HepG2 (cell line): ENCODE data around the gene STEAP3. TPM values are rescaled to one million over a fixed set of nuclear protein-coding genes. Genes with fewer than 3 reads are reported as not detected.

Experiments used
- ATAC-seq: fragments of 200-7000 bp; cut with Tn5 transposase; 3 replicates; pipeline ENCODE4 v1.9.1; 2020; ENCODE audit warnings: mild to moderate bottlenecking, moderate library complexity
- BruUV-seq: library from RNA; stranded (reverse); fragments of 400-500 nt; replicated peaks from 2 replicates; lab custom pipeline; 2021; lab: Mats Ljungman, UMichigan
- CTCF ChIA-PET: fragments of 300-600 bp; formaldehyde crosslinking; extraction: SDS; loops from one replicate; lab custom pipeline; 2021; ENCODE audit warnings: low total read pairs, inconsistent platforms, low intra/inter-chr PET ratio; lab: Yijun Ruan, JAX
- POLR2A ChIA-PET: fragments of 350-600 bp; sonication (Branson Sonifier 250); formaldehyde crosslinking; loops from one replicate; lab custom pipeline; 2020; ENCODE audit warnings: antibody characterized with exemption, inconsistent platforms; lab: Yijun Ruan, JAX
- DNase-seq: peaks from one replicate; pipeline ENCODE4 v3.0.0-alpha.2; 2015; ENCODE audit warnings: low spot score
- FAIRE-seq: peaks from 3 replicates; lab custom pipeline; 2011; peaks lifted over from hg19 to GRCh38; lab: Jason Lieb, UNC
- H2AFZ ChIP-seq: one replicate; pipeline ENCODE4 v1.6.1; 2011; ENCODE audit warnings: low read length, inconsistent platforms
- H3K27ac ChIP-seq: fragments of 300-600 bp; 3 replicates; pipeline ENCODE4 v1.8.0; 2011; ENCODE audit warnings: mixed run types, mild to moderate bottlenecking, mixed read lengths, low read length, inconsistent platforms; ENCODE audit not compliant: insufficient read depth; ENCODE audit errors: extremely low read length
- H3K27me3 ChIP-seq, 2 experiments: fragments of 200-600 bp in 1 of 2; 2 replicates in 1 of 2; 3 replicates in 1 of 2; pipeline versions ENCODE4 v1.6.0 to v1.8.0; 2011; ENCODE audit warnings: low read length in 2 of 2, mild to moderate bottlenecking in 2 of 2, moderate library complexity in 2 of 2, inconsistent platforms in 1 of 2; ENCODE audit not compliant: insufficient read depth in 2 of 2, control insufficient read depth in 1 of 2
- H3K36me3 ChIP-seq, 2 experiments: fragments of 200-600 bp in 1 of 2; replicated peaks in 1 of 2; 2 replicates in 1 of 2; 3 replicates in 1 of 2; pipeline versions ENCODE4 v1.5.1 to v1.8.0; 2011; ENCODE audit warnings: low read length in 2 of 2, inconsistent platforms in 1 of 2; ENCODE audit not compliant: insufficient read depth in 2 of 2, control insufficient read depth in 1 of 2
- H3K4me1 ChIP-seq: 2 replicates; pipeline ENCODE4 v1.5.1; 2012; ENCODE audit warnings: low read length, inconsistent platforms; ENCODE audit not compliant: insufficient read depth
- H3K4me2 ChIP-seq: 2 replicates; pipeline ENCODE4 v1.6.0; 2011; ENCODE audit warnings: low read depth, low read length, inconsistent platforms
- H3K4me3 ChIP-seq, 3 experiments: fragments of 200-600 bp in 1 of 3; sonication (generic), shearing (Covaris generic) in 1 of 3; replicated peaks in 1 of 3; 2 replicates each; pipeline ENCODE4 v1.5.1; 2011 to 2016; ENCODE audit warnings: low read length in 3 of 3, inconsistent platforms in 2 of 3, low read depth in 2 of 3, mild to moderate bottlenecking in 2 of 3, control low read depth in 1 of 3, mixed read lengths in 1 of 3; ENCODE audit not compliant: insufficient read depth in 1 of 3
- H3K79me2 ChIP-seq: one replicate; pipeline ENCODE4 v1.6.1; 2011; ENCODE audit warnings: low read length, inconsistent platforms; ENCODE audit not compliant: insufficient read depth
- H3K9ac ChIP-seq: 2 replicates; pipeline ENCODE4 v1.6.0; 2011; ENCODE audit warnings: mild to moderate bottlenecking, low read depth, low read length, inconsistent platforms; ENCODE audit not compliant: insufficient read depth
- H3K9me3 ChIP-seq: 2 replicates; pipeline ENCODE4 v1.5.1; 2012; ENCODE audit warnings: mild to moderate bottlenecking, low read length
- H4K20me1 ChIP-seq: 2 replicates; pipeline ENCODE4 v1.6.0; 2011; ENCODE audit warnings: inconsistent platforms, mild to moderate bottlenecking, low read length, moderate library complexity; ENCODE audit not compliant: insufficient read depth
- AFF4 ChIP-seq: sonication (generic); formaldehyde crosslinking; IDR thresholded peaks from 2 replicates; pipeline ENCODE4 v1.4.0; 2020; ENCODE audit warnings: missing genetic modification reagents
- ATF4 ChIP-seq, 2 experiments: fragments of 450-650 bp in 1 of 2; sonication (generic) in 1 of 2; formaldehyde crosslinking; IDR thresholded peaks; 2 replicates each; pipeline versions ENCODE4 v1.5.0 to v1.8.0; 2020 to 2022; ENCODE audit warnings: mild to moderate bottlenecking in 1 of 2, missing genetic modification reagents in 1 of 2
- CEBPB ChIP-seq: IDR thresholded peaks from 2 replicates; pipeline ENCODE4 v1.6.1; 2011; ENCODE audit warnings: low read depth, low read length, improper control_type of control experiment, borderline replicate concordance
- CEBPG ChIP-seq: IDR thresholded peaks from 2 replicates; pipeline ENCODE4 v1.6.1; 2016
- CHD2 ChIP-seq: IDR thresholded peaks from 2 replicates; pipeline ENCODE4 v1.6.1; 2011; ENCODE audit warnings: low read depth, low read length, improper control_type of control experiment
- CREB1 ChIP-seq, 2 experiments: fragments of 450-650 bp in 1 of 2; IDR thresholded peaks; 2 replicates each; pipeline ENCODE4 v1.6.1; 2016 to 2017; ENCODE audit warnings: control low read depth in 1 of 2, mild to moderate bottlenecking in 1 of 2, missing compliant biosample characterization in 1 of 2, missing genetic modification characterization in 1 of 2
- ELF3 ChIP-seq: IDR thresholded peaks from 2 replicates; pipeline ENCODE4 v1.6.1; 2016; ENCODE audit warnings: missing genetic modification reagents, missing compliant biosample characterization
- HNRNPUL1 ChIP-seq: fragments of 200-400 bp; formaldehyde crosslinking; IDR thresholded peaks from 2 replicates; pipeline ENCODE4 v1.6.1; 2017; ENCODE audit warnings: low read depth, mild to moderate bottlenecking, low read length, moderate library complexity
- LCORL ChIP-seq, 2 experiments: fragments of 450-650 bp in 1 of 2; sonication (generic) in 1 of 2; formaldehyde crosslinking in 1 of 2; IDR thresholded peaks; 2 replicates each; pipeline versions ENCODE4 v1.5.0 to v1.6.1; 2017 to 2020; ENCODE audit warnings: antibody characterized with exemption in 1 of 2, missing genetic modification reagents in 1 of 2
- SNRNP70 ChIP-seq: fragments of 200-400 bp; formaldehyde crosslinking; IDR thresholded peaks from 2 replicates; pipeline ENCODE4 v1.6.1; 2017; ENCODE audit warnings: mild to moderate bottlenecking, low read depth, low read length, moderate library complexity
- THAP9 ChIP-seq: sonication (generic); formaldehyde crosslinking; IDR thresholded peaks from 2 replicates; pipeline ENCODE4; 2020; ENCODE audit warnings: missing genetic modification reagents, mild to moderate bottlenecking, borderline replicate concordance
- ZBTB21 ChIP-seq: sonication (generic); formaldehyde crosslinking; IDR thresholded peaks from 2 replicates; pipeline ENCODE4 v1.4.0; 2020; ENCODE audit warnings: missing genetic modification reagents
- ZBTB44 ChIP-seq: sonication (generic); formaldehyde crosslinking; IDR thresholded peaks from 2 replicates; pipeline ENCODE4 v1.4.0; 2020; ENCODE audit warnings: missing genetic modification reagents
- ZNF350 ChIP-seq: sonication (generic); formaldehyde crosslinking; IDR thresholded peaks from 2 replicates; pipeline ENCODE4 v1.4.0; 2020; ENCODE audit warnings: mild to moderate bottlenecking, low read depth, missing genetic modification reagents, borderline replicate concordance
- ZNF354B ChIP-seq: sonication (generic); formaldehyde crosslinking; IDR thresholded peaks from 2 replicates; pipeline ENCODE4 v1.8.0; 2022; ENCODE audit warnings: mild to moderate bottlenecking, missing genetic modification reagents
- ZNF772 ChIP-seq: sonication (generic); formaldehyde crosslinking; IDR thresholded peaks from 2 replicates; pipeline ENCODE4 v1.5.0; 2020; ENCODE audit warnings: mild to moderate bottlenecking, missing genetic modification reagents
- WGBS: methylation state at CpG from one replicate; pipeline ENCODE4 v1.1.6; 2017; ENCODE audit warnings: low lambda C conversion rate; 5-methylcytosine and 5-hydroxymethylcytosine counted together
- in situ Hi-C: cut with HindIII; loops from 2 replicates; pipeline ENCODE4 v1.10.0; 2017; ENCODE audit warnings: low pct_unique_long_range_greater_than_20kb; ENCODE audit not compliant: extremely low pct_ligation_motif_present
- intact Hi-C: fragments of 100-400 bp; cut with micrococcal nuclease; formaldehyde crosslinking; loops from one replicate; pipeline ENCODE4 v1.10.0; 2022; ENCODE audit not compliant: unreplicated experiment
- polyA plus RNA-seq, 8 experiments: library from polyadenylated mRNA; depleted of rRNA in 3 of 8; stranded (reverse) in 7 of 8; unstranded in 1 of 8; fragments of >200 nt; fragmentation: Illumina TruSeq in 4 of 8; extraction: Trizol in 4 of 8; gene quantifications; 2 replicates each; pipeline versions ENCODE4 v1.2.1 to v1.2.3, GENCODE V29; 2011 to 2016; ENCODE audit warnings: low read depth in 4 of 8, missing spikeins in 1 of 8, mixed read lengths in 1 of 8; ENCODE audit not compliant: insufficient read depth in 1 of 8
- total RNA-seq, 5 experiments: library from RNA; depleted of rRNA; stranded (reverse); fragments of >200 nt; fragmentation: Illumina TruSeq; extraction: Trizol; gene quantifications; 2 replicates each; pipeline ENCODE4 v1.2.3, GENCODE V29; 2016; ENCODE audit warnings: low read depth in 1 of 5

STEAP3 gene
- total and polyA plus RNA-seq, 2 of the 13 experiments (the other 11 are each of a cell fraction or from before 2014, with no cell fraction given), result 7.3 to 21.1 TPM

GRCh38 chr2:119206201-119206600 lies 17.4 kb upstream of the STEAP3 start:
- Histone ChIP-seq H4K20me1 (no peaks in the 10 kb centered on the region), H3K27me3 (peaks cover 2 to 11% of the 10 kb centered on the region in 2 experiments; a peak in 3 of 5 replicates), H3K27ac (no peak overlapping the region), H3K9me3 (no peaks in the 10 kb centered on the region), H3K4me1 (no peaks in the 10 kb centered on the region), H3K79me2 (no peaks in the 10 kb centered on the region), H3K4me3 (no peak overlapping the region), H3K9ac (no peak overlapping the region), H2AFZ (no peak overlapping the region), H3K36me3 (no peaks in the 10 kb centered on the region), H3K4me2 (no peak overlapping the region)
- intact Hi-C loops, result no loop called here
- 0 out of 3 replicates have a peak, but pooled peaks have one; percentile 15 for ATAC-seq
- no TSS peak for BruUV-seq
- no peak for DNase-seq
- ChIA-PET CTCF (no interaction called here), POLR2A (interaction anchor here (1.3 kb wide), 1 partner anchor 16 kb away, joined by 3 read pairs; no protein-coding TSS in a partner anchor)
- 16% methylated on average over 2 of the region's 2 CpGs for WGBS
- no peak for FAIRE-seq
- in situ Hi-C loops, result no loop called here
- TF ChIP-seq SNRNP70, result no peak
- TF ChIP-seq AFF4 (CRISPR knock-in tag), result no peak
- peak; percentile 60; the same call in 1 of the 2 replicates for TF ChIP-seq CEBPB
- TF ChIP-seq LCORL (IDR thresholded peaks at IDR 0.05), result no peak
- TF ChIP-seq LCORL (CRISPR knock-in tag; IDR thresholded peaks at IDR 0.05), result no peak
- TF ChIP-seq CHD2, result no peak
- no peak for TF ChIP-seq ELF3 (CRISPR knock-in tag)
- TF ChIP-seq ZNF350 (CRISPR knock-in tag), result no peak
- TF ChIP-seq ZNF354B (CRISPR knock-in tag), result no peak
- no peak for TF ChIP-seq HNRNPUL1
- no peak for TF ChIP-seq ZBTB44 (CRISPR knock-in tag)
- TF ChIP-seq CREB1 (IDR thresholded peaks at IDR 0.05), result no peak
- TF ChIP-seq CREB1 (CRISPR knock-in tag; IDR thresholded peaks at IDR 0.05), result no peak
- TF ChIP-seq ZBTB21 (CRISPR knock-in tag), result no peak
- TF ChIP-seq THAP9, result no peak
- TF ChIP-seq ZNF772, result no peak
- TF ChIP-seq ATF4 (CRISPR knock-in tag; IDR thresholded peaks at IDR 0.05), result peak in 1 of 2 experiments; percentile 91; a peak in 2 of 4 replicates
- TF ChIP-seq CEBPG (CRISPR knock-in tag), result peak; percentile 71
